ENCODE data around the gene CCDC69.

DNA sequence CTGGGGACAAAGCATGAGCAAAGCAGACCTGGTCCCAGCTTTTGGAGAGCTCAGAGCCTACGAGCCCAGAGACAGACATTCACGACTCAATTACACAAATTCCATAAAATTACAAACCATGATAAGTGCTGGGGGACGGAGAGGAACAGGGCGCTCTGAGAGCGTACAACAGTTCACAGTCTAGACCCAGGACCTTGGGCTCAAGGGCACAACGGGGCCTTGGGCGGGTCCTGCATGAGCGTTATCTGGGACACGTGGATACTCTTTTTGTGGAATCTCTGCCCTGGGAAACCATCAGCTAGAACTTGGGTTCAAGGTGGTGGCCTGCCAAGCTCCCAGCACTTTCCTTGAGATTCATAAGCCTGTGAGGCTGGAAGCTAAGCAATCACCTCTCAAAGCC lies 56.9 kb downstream of the CCDC69 start:
- TF ChIP-seq POLR2A (IDR thresholded peaks at IDR 0.05; ENCODE audit: low read length) (no peak), GATA1 (IDR thresholded peaks at IDR 0.05; ENCODE audit: low read depth, low read length) (no peak)

All from erythroblast (primary cell).